ENCODE results near the gene VPS37B. TPM values are rescaled to one million over a fixed set of nuclear protein-coding genes. Genes with fewer than 3 reads are reported as not detected.

Gene VPS37B
- total RNA-seq, 1 donor from 2014 or later, result 73.4 TPM

GRCh38 chr12:122887819-122888212 lies 8.1 kb downstream of the VPS37B start:
- no peak for TF ChIP-seq CTCF (conservative IDR thresholded peaks at IDR 0.05; ENCODE audit: low read depth, low read length)
- peak overlapping the region; percentile 31 for H3K4me3 ChIP-seq (ENCODE audit: low read depth, low read length)
- no peak for DNase-seq (ENCODE audit: low read depth)

DNA sequence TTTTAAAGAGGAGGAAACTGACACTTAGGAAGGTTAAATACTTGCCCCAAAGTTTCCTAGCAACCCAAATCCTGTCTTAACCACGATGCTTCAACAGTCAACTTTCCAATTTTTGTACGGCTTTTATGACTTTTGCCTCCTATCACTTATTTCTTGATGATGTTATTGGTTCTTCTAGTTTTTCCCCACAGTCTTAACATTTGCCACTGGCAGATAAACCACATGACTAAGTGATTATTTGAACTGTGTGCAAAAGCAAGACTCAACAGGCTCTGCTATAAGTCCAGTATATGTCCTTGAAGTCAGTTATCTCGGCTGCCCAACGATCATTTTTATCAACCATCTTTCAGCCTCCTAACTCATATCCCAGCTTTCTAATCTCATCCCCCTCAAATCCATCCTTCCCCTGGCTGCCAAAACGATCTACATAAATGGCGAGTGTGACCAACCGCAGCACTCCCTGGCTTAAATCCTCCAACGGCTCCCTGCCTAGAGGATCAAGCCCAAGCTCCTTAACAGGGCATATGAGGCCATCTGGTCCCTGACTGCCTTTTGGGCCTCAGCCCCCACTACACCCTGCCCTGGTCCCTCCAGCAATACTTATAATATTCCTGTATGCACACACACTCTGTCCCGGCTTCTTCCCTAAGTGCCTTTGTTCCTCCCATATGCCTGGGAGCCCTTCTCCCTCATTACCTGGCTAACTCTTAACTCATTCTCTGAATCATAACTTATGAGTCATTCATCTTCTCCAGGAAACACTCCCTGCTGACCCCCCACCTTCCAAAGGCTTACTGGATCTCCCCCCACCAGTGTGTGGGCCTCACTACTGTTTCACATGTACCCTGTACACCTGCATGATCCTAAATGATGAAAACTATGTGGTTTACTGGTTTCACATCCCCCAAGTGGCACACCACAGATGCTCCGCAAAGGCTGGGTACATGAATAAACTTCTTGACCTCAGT lies 8.8 kb downstream of the VPS37B start:
- DNase-seq (ENCODE audit: low read depth), result peak; percentile 78
- TF ChIP-seq CTCF (conservative IDR thresholded peaks at IDR 0.05; ENCODE audit: low read depth, low read length), result no peak
- H3K4me3 ChIP-seq (ENCODE audit: low read depth, low read length), result peak overlapping the region; percentile 24

DNA sequence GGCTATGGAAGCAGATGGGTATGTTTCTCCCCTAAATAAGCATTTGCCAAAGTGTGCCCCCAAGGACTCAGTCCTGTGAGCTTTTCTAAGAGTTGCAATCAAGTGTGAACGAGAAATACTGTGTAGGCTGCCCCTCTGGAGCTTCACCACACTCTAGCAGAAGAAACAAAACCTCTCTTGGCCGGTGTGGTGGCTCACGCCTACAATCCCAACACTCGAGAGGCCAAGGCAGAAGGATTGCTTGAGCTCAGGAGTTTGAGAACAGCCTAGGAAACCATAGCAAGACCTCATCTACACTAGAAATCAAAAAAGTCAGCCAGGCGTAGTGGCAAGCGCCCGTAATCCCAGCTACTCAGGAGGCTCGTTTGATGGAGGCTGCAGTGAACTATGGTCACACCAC lies 9.8 kb downstream of the VPS37B start:
- H3K4me3 ChIP-seq (ENCODE audit: low read depth, low read length), result no peak overlapping the region
- DNase-seq (ENCODE audit: low read depth), result no peak
- TF ChIP-seq CTCF (conservative IDR thresholded peaks at IDR 0.05; ENCODE audit: low read depth, low read length), result no peak

DNA sequence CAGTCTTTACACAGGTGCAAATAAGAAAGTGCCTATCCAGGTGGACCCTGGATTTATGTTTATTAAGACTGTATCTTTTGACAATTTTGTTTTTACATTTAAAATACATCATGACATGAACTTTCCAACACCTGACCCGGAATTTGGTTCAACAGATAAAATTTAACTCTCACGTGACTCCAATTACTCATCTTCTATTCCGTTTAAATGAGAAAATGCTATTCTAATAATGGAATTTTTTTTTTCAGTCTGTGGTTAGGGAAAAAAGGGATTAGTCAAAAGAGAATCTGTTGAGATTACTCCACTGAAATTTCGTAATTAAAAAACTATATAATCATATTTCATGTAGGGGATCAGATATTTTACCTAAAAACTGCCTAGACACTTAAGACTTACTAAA lies 11.1 kb downstream of the VPS37B start:
- H3K4me3 ChIP-seq (ENCODE audit: low read depth, low read length), result no peak overlapping the region
- no peak for TF ChIP-seq CTCF (conservative IDR thresholded peaks at IDR 0.05; ENCODE audit: low read depth, low read length)
- no peak for DNase-seq (ENCODE audit: low read depth)

- TF ChIP-seq CTCF (conservative IDR thresholded peaks at IDR 0.05; ENCODE audit: low read depth, low read length), result no peak
- H3K4me3 ChIP-seq (ENCODE audit: low read depth, low read length), result no peak overlapping the region
- no peak for DNase-seq (ENCODE audit: low read depth)
Measured at GRCh38 chr12:122884091-122884826, 11.7 kb downstream of the VPS37B start.

DNA sequence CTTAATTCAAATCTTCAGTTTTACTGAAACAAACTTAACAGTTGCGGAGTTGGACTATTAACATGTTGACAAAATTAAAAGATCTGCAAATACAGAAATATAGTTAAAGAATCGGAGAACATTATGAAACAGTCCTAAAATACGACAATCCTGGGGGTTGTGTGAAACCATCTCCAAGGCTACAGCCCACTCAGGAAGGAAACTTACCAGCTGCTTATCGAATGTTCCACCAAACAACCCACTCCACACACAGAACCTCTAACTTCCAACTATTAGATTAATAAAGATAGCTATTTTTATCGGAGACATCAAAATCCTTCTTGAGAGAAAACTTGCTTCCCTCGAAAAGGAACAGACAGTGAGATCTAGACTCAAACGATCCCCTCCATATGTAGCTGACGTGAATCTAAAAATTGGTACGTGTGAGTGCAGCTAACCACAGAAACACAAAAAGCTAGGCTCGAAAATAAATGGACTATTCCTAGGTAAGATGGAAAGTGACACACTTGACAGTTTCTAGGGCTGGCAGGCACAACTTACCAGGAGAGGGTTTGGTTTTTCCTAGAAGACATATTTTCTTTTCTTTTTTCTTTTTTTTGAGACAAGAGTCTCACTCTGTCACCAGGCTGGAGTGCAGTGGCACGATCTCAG lies 12.9 kb downstream of the VPS37B start:
- no peak for TF ChIP-seq CTCF (conservative IDR thresholded peaks at IDR 0.05; ENCODE audit: low read depth, low read length)
- H3K4me3 ChIP-seq (ENCODE audit: low read depth, low read length), result no peak overlapping the region
- DNase-seq (ENCODE audit: low read depth), result no peak

All from epithelial cell of proximal tubule (primary cell).